ENCODE results near the gene HOXA1. TPM values are rescaled to one million over a fixed set of nuclear protein-coding genes. Genes with fewer than 3 reads are reported as not detected.
A peak's percentile ranks its signal among the peaks of the same experiment; 100 is the strongest.

Gene HOXA1
- total RNA-seq: under 1 TPM; 0.33 to 0.80 (median 0.44) TPM

DNA sequence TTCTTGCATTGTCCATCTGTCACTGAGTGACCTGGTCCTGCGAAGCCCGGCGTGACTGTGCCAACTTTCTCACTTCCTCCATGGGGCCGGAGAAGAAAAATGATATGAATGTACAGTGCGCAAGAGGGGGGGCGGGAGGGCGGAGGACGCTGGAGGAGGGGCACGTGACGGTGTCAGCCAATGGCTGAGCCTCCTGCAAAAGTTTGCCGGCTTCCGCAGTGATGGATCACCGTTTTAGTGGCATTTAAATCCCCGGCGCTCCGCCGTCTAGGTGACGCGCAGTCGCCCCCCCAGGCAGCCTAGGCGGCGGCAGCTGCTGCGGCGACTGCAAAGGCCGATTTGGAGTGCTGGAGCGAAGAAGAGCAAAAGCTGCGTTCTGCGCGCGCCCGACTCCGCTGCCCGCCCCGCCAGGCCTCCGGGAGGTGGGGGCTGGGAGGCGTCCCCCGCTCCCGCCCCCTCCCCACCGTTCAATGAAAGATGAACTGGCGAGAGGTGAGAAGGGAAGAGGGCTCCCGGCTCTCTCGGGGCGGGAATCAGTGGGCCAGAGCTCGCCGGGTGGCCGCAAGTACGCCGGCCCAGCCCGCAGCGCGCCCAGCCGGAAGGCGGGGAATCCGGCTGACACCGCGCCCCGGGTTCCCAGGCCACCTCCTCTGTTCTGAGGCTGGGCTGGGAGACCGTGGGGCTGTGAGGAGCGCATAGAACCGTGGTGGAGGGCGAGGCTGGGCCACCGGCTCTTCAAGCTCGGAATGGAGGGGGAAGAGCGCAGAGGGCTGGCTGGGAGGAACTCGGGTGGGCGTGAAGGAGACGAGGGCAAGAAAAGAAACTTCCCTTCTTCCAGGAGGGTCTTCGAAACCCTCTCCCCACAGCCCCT, at the start of gene HOXA1:
Gene HOXA1, minus strand, starts transcription at position 104 of the 871 bp plus-strand sequence. Its CDS starts 88 bp downstream, at position 16.
- TF ChIP-seq, protein P1, sequence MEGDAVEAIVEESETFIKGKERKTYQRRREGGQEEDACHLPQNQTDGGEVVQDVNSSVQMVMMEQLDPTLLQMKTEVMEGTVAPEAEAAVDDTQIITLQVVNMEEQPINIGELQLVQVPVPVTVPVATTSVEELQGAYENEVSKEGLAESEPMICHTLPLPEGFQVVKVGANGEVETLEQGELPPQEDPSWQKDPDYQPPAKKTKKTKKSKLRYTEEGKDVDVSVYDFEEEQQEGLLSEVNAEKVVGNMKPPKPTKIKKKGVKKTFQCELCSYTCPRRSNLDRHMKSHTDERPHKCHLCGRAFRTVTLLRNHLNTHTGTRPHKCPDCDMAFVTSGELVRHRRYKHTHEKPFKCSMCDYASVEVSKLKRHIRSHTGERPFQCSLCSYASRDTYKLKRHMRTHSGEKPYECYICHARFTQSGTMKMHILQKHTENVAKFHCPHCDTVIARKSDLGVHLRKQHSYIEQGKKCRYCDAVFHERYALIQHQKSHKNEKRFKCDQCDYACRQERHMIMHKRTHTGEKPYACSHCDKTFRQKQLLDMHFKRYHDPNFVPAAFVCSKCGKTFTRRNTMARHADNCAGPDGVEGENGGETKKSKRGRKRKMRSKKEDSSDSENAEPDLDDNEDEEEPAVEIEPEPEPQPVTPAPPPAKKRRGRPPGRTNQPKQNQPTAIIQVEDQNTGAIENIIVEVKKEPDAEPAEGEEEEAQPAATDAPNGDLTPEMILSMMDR (IDR thresholded peaks at IDR 0.05): no peak
- TF ChIP-seq POLR2AphosphoS5 (IDR thresholded peaks at IDR 0.05) (peak in 2 of 3 donors; percentile 56 to 75), POLR2A (IDR thresholded peaks at IDR 0.05) (peak; percentile 56)
- peak within 1 kb of the TSS; percentile 98 to 99 for H3K27ac ChIP-seq
- no peaks in the 10 kb centered on the region for H3K27me3 ChIP-seq
- peak within 1 kb of the TSS; percentile 83 to 99 (median 84) for H3K4me3 ChIP-seq
- intact Hi-C loops (cut with DNase I; ENCODE audit: low total_unique reads): loop anchor here (5.0 kb wide), 2 partner anchors 46 to 611 kb away; partner anchors contain the start of gene HOXA5
- no peaks in the 10 kb centered on the region for H3K9me3 ChIP-seq
- peaks cover 0 to 3% of the 10 kb centered on the region in 2 donors for H3K4me1 ChIP-seq
- no peaks in the 10 kb centered on the region for H3K36me3 ChIP-seq
- DNase-seq (ENCODE audit: low spot score in 2 of 2): peak; percentile 63 to 87

DNA sequence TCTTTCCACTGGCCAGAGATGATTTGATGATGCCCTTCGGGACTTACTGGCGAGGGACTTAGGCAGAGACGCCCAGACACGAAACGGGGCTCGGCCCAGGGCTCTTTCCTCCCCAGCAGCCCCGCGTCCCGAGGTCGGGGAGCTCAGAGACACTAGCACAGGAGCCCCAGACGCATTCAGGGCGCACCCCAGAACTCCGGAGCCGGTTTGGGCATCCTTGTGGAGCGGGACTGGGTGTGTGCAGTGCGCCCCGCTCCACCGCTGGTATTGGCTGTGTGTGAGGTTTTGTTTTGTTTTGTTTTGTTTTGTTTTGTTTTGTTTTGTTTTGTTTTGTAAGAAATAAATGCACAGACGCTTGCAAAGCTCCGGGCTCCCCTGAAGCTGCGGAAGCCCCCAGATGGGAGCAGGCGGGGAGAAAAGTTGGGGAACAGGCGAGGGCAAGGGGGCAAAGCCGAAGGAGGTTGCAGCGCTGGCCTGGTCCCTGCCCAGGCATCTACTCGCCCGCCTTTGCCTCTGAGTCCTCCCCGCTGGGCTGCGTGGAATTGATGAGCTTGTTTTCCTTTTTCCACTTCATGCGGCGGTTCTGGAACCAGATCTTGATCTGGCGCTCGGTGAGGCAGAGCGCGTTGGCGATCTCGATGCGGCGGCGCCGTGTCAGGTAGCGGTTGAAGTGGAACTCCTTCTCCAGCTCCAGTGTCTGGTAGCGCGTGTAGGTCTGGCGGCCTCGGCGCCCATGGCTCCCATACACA, 49.5 kb upstream of the HOXA1 start:
- Histone ChIP-seq H3K36me3 (no peaks in the 10 kb centered on the region), H3K27ac (peak overlapping the region; percentile 95 to 96), H3K27me3 (peaks cover 0 to 25% of the 10 kb centered on the region in 2 donors), H3K4me3 (peak overlapping the region; percentile 14 to 80 (median 75)), H3K4me1 (peaks cover 0 to 4% of the 10 kb centered on the region in 2 donors), H3K9me3 (no peaks in the 10 kb centered on the region)
- intact Hi-C loops (cut with DNase I; ENCODE audit: low total_unique reads): loop anchor here (5.0 kb wide), 2 partner anchors 532 to 773 kb away; no protein-coding TSS in a partner anchor
- TF ChIP-seq POLR2A (IDR thresholded peaks at IDR 0.05) (no peak), POLR2AphosphoS5 (IDR thresholded peaks at IDR 0.05) (no peak)
- TF ChIP-seq, protein P1 (IDR thresholded peaks at IDR 0.05): no peak
- DNase-seq (ENCODE audit: low spot score in 2 of 2): peak in 1 of 2 donors; percentile 25

GRCh38 chr7:27144781-27145164, 49.0 kb upstream of the HOXA1 start:
- peaks cover 0 to 4% of the 10 kb centered on the region in 2 donors for H3K4me1 ChIP-seq
- peak overlapping the region; percentile 13 to 80 (median 75) for H3K4me3 ChIP-seq
- H3K27me3 ChIP-seq: peaks cover 0 to 25% of the 10 kb centered on the region in 2 donors
- intact Hi-C loops (cut with DNase I; ENCODE audit: low total_unique reads): loop anchor here (5.0 kb wide), 4 partner anchors 47 to 772 kb away; partner anchors contain the start of gene HOXA1
- H3K36me3 ChIP-seq: no peaks in the 10 kb centered on the region
- TF ChIP-seq POLR2AphosphoS5 (IDR thresholded peaks at IDR 0.05) (no peak), POLR2A (IDR thresholded peaks at IDR 0.05) (no peak)
- TF ChIP-seq, protein P1 (IDR thresholded peaks at IDR 0.05): no peak
- peak overlapping the region; percentile 95 to 96 for H3K27ac ChIP-seq
- H3K9me3 ChIP-seq: no peaks in the 10 kb centered on the region
- DNase-seq (ENCODE audit: low spot score in 2 of 2): no peak

DNA sequence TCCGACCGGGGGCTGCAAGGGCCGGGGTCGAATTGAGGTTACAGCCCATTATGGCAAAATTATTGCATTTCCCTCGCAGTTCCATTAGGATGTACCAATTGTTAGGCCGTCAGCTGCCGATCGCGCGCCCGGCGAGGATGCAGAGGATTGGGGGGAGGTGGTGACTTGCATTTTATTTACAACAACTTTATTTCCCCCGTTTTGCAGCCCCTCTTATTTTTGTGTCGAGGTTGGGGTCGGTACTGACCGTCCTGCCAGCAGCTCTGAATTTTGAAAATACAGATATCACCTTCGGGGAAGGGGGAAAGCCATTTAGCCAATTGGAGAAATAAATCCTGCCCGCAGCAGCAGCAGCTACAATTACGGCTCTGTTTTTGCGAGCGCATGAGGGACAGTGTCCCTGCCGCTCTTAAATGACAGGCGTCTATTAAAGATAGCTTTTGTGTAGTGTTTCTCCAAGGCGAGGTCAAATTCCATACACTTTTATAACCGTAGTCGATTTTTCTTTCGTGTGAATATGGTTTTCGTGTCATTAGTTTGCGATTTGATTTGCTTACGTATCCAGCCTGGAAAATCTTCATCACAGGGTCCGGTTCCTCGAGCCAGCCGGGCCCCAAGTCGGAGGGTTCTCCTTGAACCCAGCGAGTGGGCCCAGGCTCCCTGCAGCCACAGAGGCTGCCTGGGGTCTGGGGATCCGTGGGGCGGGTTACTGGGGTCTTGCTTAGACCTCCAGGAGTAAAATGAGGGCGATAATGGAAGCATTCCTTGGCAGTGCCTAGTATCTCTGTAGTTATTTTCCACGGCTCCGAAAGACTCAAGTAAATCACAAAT, 48.4 kb upstream of the HOXA1 start:
- intact Hi-C loops (cut with DNase I; ENCODE audit: low total_unique reads): loop anchor here (5.0 kb wide), 2 partner anchors 47 to 287 kb away; partner anchors contain the start of gene HOXA1
- Histone ChIP-seq H3K4me3 (peak overlapping the region; percentile 13 to 80 (median 75)), H3K4me1 (peaks cover 0 to 4% of the 10 kb centered on the region in 2 donors), H3K27ac (peak overlapping the region; percentile 95 to 96), H3K27me3 (peaks cover 0 to 25% of the 10 kb centered on the region in 2 donors), H3K36me3 (no peaks in the 10 kb centered on the region), H3K9me3 (no peaks in the 10 kb centered on the region)
- no peak for TF ChIP-seq POLR2A (IDR thresholded peaks at IDR 0.05)
- TF ChIP-seq, protein P1 (IDR thresholded peaks at IDR 0.05): no peak
- no peak for TF ChIP-seq POLR2AphosphoS5 (IDR thresholded peaks at IDR 0.05)
- peak in 1 of 2 donors; percentile 17 for DNase-seq (ENCODE audit: low spot score in 2 of 2)

All from breast epithelium (tissue), 4 donors.